ENCODE results near the gene TNIP2. TPM values are rescaled to one million over a fixed set of nuclear protein-coding genes. Genes with fewer than 3 reads are reported as not detected.
A peak's percentile ranks its signal among the peaks of the same experiment; 100 is the strongest.

TNIP2 gene
- total RNA-seq (100 to 1,000 TPM in 2 of 5 donors, 10 to 100 TPM in 3; 18.7 to 194 (median 59.6) TPM), polyA plus RNA-seq (10 to 100 TPM; 36.1 to 42.5 (median 37.6) TPM)
- long read RNA-seq, donor 1, partial matches to known transcripts, result 0 of 3 reads
- long read RNA-seq, donor 1, other reads (novel, unspliced or antisense), result 0 of 3 reads
- long read RNA-seq, donor 2, partial matches to known transcripts, result 8 of 12 reads
- long read RNA-seq, donor 2, other reads (novel, unspliced or antisense), result 0 of 12 reads
- long read RNA-seq, donor 3, result 0 reads
- long read RNA-seq, donor 4, partial matches to known transcripts, result 0 of 2 reads
- long read RNA-seq, donor 4, other reads (novel, unspliced or antisense), result 0 of 2 reads
- long read RNA-seq, donor 5, transcript TNIP2-201 (6 exons, 1,974 nt), result major isoform, 8 of 8 reads
- long read RNA-seq, donor 5, partial matches to known transcripts, result 0 of 8 reads
- long read RNA-seq, donor 5, other reads (novel, unspliced or antisense), result 0 of 8 reads
- long read RNA-seq, donor 6, result 0 reads
- long read RNA-seq, donor 7, transcript TNIP2-201 (6 exons, 1,974 nt), result major isoform, 7 of 8 reads
- long read RNA-seq, donor 7, partial matches to known transcripts, result 0 of 8 reads
- long read RNA-seq, donor 7, other reads (novel, unspliced or antisense), result 0 of 8 reads
- long read RNA-seq, donor 8, partial matches to known transcripts, result 0 of 6 reads
- long read RNA-seq, donor 8, other reads (novel, unspliced or antisense), result 0 of 6 reads
- long read RNA-seq, donor 9, partial matches to known transcripts, result 0 of 1 reads
- long read RNA-seq, donor 9, other reads (novel, unspliced or antisense), result 0 of 1 reads
- long read RNA-seq, donor 10, result 0 reads

- TF ChIP-seq EP300 (IDR thresholded peaks at IDR 0.05), result no peak
- TF ChIP-seq CTCF (IDR thresholded peaks at IDR 0.05), result peak in 4 of 7 experiments; percentile 11 to 48 (median 16)
- TF ChIP-seq POLR2AphosphoS5 (IDR thresholded peaks at IDR 0.05), result peak; percentile 14 to 75 (median 73)
- peak within 1 kb of the TSS; percentile 77 to 84 (median 82) for H3K4me3 ChIP-seq
- DNase-seq, result peak; percentile 91 to 94
- WGBS, 5 donors, result 0 to 1% (median 0%) methylated on average over 19 to 92 of the region's 96 CpGs
- H3K27ac ChIP-seq, result peak within 1 kb of the TSS; percentile 90 to 99 (median 95)
- peaks cover 43 to 71% (median 51%) of the 10 kb centered on the region in 4 donors for H3K4me1 ChIP-seq
- H3K9me3 ChIP-seq, result no peaks in the 10 kb centered on the region
- H3K36me3 ChIP-seq, result peaks cover 0 to 11% (median 5%) of the 10 kb centered on the region in 4 donors
- no peaks in the 10 kb centered on the region for H3K27me3 ChIP-seq
- intact Hi-C loops (cut with DNase I; ENCODE audit: low total_unique reads), result no loop called here
Measured at GRCh38 chr4:2755821-2756690, at the start of gene TNIP2. Gene TNIP2 (minus strand): TSS chr4:2756336. CDS start chr4:2756289, 47 bp downstream.

GRCh38 chr4:2804973-2805501 lies 48.9 kb upstream of the TNIP2 start:
- Histone ChIP-seq H3K36me3 (no peaks in the 10 kb centered on the region), H3K4me1 (peaks cover 59 to 93% (median 88%) of the 10 kb centered on the region in 4 donors), H3K27ac (peak overlapping the region; percentile 83 to 93 (median 88)), H3K27me3 (no peaks in the 10 kb centered on the region), H3K4me3 (peak overlapping the region in 1 of 4 donors; percentile 4), H3K9me3 (no peaks in the 10 kb centered on the region)
- TF ChIP-seq EP300 (IDR thresholded peaks at IDR 0.05), result no peak
- no peak for TF ChIP-seq POLR2AphosphoS5 (IDR thresholded peaks at IDR 0.05)
- TF ChIP-seq CTCF (IDR thresholded peaks at IDR 0.05), result no peak
- no peak for TF ChIP-seq POLR2A (IDR thresholded peaks at IDR 0.05)
- intact Hi-C loops (cut with DNase I; ENCODE audit: low total_unique reads), result no loop called here
- no peak for DNase-seq
- 73 to 85% (median 76%) methylated on average over 7 to 13 of the region's 13 CpGs for WGBS, 5 donors

- Histone ChIP-seq H3K27me3 (no peaks in the 10 kb centered on the region), H3K4me3 (no peak overlapping the region), H3K36me3 (no peaks in the 10 kb centered on the region), H3K27ac (peak overlapping the region in 4 of 5 donors; percentile 83 to 93 (median 87)), H3K9me3 (no peaks in the 10 kb centered on the region), H3K4me1 (peaks cover 62 to 93% (median 88%) of the 10 kb centered on the region in 4 donors)
- 81 to 92% (median 89%) methylated on average over 7 to 10 of the region's 10 CpGs for WGBS, 5 donors
- DNase-seq, result no peak
- no peak for TF ChIP-seq EP300 (IDR thresholded peaks at IDR 0.05)
- no peak for TF ChIP-seq CTCF (IDR thresholded peaks at IDR 0.05)
- TF ChIP-seq POLR2A (IDR thresholded peaks at IDR 0.05), result no peak
- TF ChIP-seq POLR2AphosphoS5 (IDR thresholded peaks at IDR 0.05), result no peak
- intact Hi-C loops (cut with DNase I; ENCODE audit: low total_unique reads), result no loop called here
Measured at GRCh38 chr4:2804449-2804972, 48.4 kb upstream of the TNIP2 start.
